OCI-LY1 (cell line): ENCODE results near the gene SIAE.

Source experiments
- EZH2 ChIP-seq: fragments of 200-600 bp; sonication (generic), shearing (Covaris generic); IDR thresholded peaks from 2 replicates; pipeline ENCODE4 v1.8.0; 2017; ENCODE audit warnings: borderline replicate concordance, mixed run types, mild to moderate bottlenecking, antibody characterized with exemption, low read length, moderate library complexity, mixed read lengths
- TF ChIP-seq, protein P1 (sequence below): fragments of 200-600 bp; sonication (generic), shearing (Covaris generic); IDR thresholded peaks from 2 replicates; pipeline ENCODE4 v1.5.1; 2017; ENCODE audit warnings: mild to moderate bottlenecking, antibody characterized with exemption, low read length, moderate library complexity, mixed read lengths

DNA sequence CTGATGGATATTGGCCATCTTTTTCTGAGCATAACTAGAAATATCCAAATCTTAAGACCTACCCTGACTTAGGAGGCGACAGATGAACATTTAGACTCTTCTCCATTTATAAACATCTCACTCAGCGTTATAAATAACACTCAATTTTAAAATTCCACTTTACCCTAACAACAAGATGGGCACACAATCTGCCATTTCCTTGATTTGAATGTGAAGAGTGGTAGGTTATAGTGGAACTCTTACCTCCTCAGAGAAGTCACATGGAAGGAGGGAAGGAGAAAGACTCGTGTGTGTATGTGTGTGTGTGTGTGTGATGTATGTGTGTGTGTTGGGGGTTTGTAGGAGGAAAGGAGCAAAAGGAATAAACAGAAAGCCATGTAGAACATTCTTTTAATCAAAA is 15.0 kb downstream of the SIAE start:
- TF ChIP-seq, protein P1, sequence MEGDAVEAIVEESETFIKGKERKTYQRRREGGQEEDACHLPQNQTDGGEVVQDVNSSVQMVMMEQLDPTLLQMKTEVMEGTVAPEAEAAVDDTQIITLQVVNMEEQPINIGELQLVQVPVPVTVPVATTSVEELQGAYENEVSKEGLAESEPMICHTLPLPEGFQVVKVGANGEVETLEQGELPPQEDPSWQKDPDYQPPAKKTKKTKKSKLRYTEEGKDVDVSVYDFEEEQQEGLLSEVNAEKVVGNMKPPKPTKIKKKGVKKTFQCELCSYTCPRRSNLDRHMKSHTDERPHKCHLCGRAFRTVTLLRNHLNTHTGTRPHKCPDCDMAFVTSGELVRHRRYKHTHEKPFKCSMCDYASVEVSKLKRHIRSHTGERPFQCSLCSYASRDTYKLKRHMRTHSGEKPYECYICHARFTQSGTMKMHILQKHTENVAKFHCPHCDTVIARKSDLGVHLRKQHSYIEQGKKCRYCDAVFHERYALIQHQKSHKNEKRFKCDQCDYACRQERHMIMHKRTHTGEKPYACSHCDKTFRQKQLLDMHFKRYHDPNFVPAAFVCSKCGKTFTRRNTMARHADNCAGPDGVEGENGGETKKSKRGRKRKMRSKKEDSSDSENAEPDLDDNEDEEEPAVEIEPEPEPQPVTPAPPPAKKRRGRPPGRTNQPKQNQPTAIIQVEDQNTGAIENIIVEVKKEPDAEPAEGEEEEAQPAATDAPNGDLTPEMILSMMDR, result no peak
- TF ChIP-seq EZH2, result no peak
